Measurements from ENCODE around the gene HGS. TPM values are rescaled to one million over a fixed set of nuclear protein-coding genes. Genes with fewer than 3 reads are reported as not detected.

HGS gene
- total RNA-seq, 3 donors from 2014 or later: 91.4 to 126 (median 102) TPM

- ATAC-seq (no peak), DNase-seq (no peak)
- Histone ChIP-seq H3K36me3 (ENCODE audit: low read depth) (no peaks in the 10 kb centered on the region), H3K4me3 (no peak overlapping the region), H3K4me1 (ENCODE audit: low read depth) (no peaks in the 10 kb centered on the region), H3K9me3 (no peaks in the 10 kb centered on the region)
- intact Hi-C loops (cut with DNase I, micrococcal nuclease): no loop called here
- TF ChIP-seq, protein P1, sequence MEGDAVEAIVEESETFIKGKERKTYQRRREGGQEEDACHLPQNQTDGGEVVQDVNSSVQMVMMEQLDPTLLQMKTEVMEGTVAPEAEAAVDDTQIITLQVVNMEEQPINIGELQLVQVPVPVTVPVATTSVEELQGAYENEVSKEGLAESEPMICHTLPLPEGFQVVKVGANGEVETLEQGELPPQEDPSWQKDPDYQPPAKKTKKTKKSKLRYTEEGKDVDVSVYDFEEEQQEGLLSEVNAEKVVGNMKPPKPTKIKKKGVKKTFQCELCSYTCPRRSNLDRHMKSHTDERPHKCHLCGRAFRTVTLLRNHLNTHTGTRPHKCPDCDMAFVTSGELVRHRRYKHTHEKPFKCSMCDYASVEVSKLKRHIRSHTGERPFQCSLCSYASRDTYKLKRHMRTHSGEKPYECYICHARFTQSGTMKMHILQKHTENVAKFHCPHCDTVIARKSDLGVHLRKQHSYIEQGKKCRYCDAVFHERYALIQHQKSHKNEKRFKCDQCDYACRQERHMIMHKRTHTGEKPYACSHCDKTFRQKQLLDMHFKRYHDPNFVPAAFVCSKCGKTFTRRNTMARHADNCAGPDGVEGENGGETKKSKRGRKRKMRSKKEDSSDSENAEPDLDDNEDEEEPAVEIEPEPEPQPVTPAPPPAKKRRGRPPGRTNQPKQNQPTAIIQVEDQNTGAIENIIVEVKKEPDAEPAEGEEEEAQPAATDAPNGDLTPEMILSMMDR (IDR thresholded peaks at IDR 0.05): no peak
Observed at GRCh38 chr17:81647640-81648012, 36.2 kb upstream of the HGS start.

GRCh38 chr17:81648013-81648706, 35.7 kb upstream of the HGS start:
- DNase-seq: no peak
- TF ChIP-seq, protein P1 (IDR thresholded peaks at IDR 0.05): no peak
- intact Hi-C loops (cut with DNase I, micrococcal nuclease): no loop called here
- Histone ChIP-seq H3K4me3 (no peak overlapping the region), H3K4me1 (ENCODE audit: low read depth) (no peaks in the 10 kb centered on the region), H3K36me3 (ENCODE audit: low read depth) (no peaks in the 10 kb centered on the region), H3K9me3 (no peaks in the 10 kb centered on the region)
- no peak for ATAC-seq

DNA sequence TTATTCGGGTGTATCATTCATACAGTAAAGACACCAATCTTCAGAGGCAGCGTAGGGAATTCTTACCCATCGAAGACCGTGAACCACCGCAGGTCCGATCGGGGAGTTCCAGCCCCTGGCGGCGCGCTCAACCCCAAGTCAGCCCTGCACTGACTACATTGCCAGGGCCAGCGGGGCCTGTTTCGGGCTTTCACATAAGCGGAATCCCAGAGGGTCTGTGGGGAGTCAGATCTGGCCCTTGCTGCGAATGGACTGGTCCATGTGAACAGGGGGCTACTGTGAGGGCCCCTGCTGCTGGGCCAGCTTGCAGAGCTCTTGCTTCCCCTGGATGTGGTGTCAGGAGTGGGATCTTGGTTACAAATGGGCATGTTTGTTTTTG, 35.1 kb upstream of the HGS start:
- no peaks in the 10 kb centered on the region for H3K4me1 ChIP-seq (ENCODE audit: low read depth)
- ATAC-seq: no peak
- TF ChIP-seq, protein P1 (IDR thresholded peaks at IDR 0.05): no peak
- H3K4me3 ChIP-seq: no peak overlapping the region
- intact Hi-C loops (cut with DNase I, micrococcal nuclease): no loop called here
- DNase-seq: no peak
- no peaks in the 10 kb centered on the region for H3K36me3 ChIP-seq (ENCODE audit: low read depth)
- no peaks in the 10 kb centered on the region for H3K9me3 ChIP-seq

DNA sequence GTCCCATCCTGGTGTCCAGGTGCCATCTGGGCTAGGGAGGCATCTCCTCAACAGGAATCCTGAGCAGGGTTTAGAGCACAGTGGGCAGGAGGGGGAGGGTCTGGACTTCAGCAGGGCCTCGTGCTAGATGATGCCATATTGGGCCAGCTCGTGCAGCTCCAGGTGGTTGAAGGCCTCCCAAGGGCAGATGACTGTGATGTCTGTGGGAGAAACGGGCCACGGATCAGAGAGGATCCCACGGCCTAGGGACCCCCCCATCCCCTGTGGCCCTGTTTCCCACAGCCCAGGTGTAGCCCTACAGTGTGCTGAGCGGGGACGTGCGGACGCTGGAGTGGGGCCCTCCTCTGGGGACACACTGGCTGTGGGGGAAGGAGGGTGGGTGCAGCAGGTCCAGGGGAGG, 32.9 kb upstream of the HGS start:
- Histone ChIP-seq H3K36me3 (ENCODE audit: low read depth) (no peaks in the 10 kb centered on the region), H3K4me1 (ENCODE audit: low read depth) (no peaks in the 10 kb centered on the region), H3K9me3 (no peaks in the 10 kb centered on the region), H3K4me3 (no peak overlapping the region)
- TF ChIP-seq, protein P1 (IDR thresholded peaks at IDR 0.05): no peak
- intact Hi-C loops (cut with DNase I, micrococcal nuclease): no loop called here
- DNase-seq (no peak), ATAC-seq (no peak)

DNA sequence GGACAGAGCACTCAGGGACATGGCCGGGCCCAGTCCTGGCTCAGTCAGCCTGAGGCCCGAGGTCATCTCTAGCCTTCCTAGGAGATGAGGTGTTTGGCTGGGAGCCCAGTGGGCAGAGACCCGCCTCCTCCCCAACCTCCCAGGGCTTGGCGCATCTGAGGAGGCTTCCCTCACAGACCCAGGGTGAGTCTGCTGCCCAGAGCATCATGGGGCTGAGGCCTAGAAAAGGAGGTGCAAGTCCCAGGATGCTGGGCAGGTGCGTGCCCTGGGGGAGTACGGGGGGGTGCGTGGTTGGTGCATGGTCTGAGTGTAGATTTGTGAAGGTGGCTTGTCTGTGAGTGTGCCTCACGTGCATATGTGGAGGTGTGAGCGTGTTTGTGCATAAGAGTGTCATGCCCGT, 32.1 kb upstream of the HGS start:
- ATAC-seq: no peak
- H3K4me1 ChIP-seq (ENCODE audit: low read depth): no peaks in the 10 kb centered on the region
- intact Hi-C loops (cut with DNase I, micrococcal nuclease): no loop called here
- no peak overlapping the region for H3K4me3 ChIP-seq
- H3K9me3 ChIP-seq: no peaks in the 10 kb centered on the region
- TF ChIP-seq, protein P1 (IDR thresholded peaks at IDR 0.05): no peak
- no peak for DNase-seq
- H3K36me3 ChIP-seq (ENCODE audit: low read depth): no peaks in the 10 kb centered on the region
